HepG2 (cell line): ENCODE data around the gene SP5. TPM values are rescaled to one million over a fixed set of nuclear protein-coding genes. Genes with fewer than 3 reads are reported as not detected.

Experiments
- ETS1 ChIP-seq: sonication (generic); formaldehyde crosslinking; IDR thresholded peaks from 2 replicates; pipeline ENCODE4 v1.4.0; 2020; ENCODE audit warnings: missing genetic modification reagents
- FUBP1 ChIP-seq: sonication (generic); formaldehyde crosslinking; IDR thresholded peaks from 2 replicates; pipeline ENCODE4 v1.5.1; 2020; ENCODE audit warnings: missing genetic modification reagents, mild to moderate bottlenecking, borderline replicate concordance
- HNF1A ChIP-seq, 2 experiments: sonication (generic) in 1 of 2; formaldehyde crosslinking in 1 of 2; IDR thresholded peaks; 2 replicates each; pipeline versions ENCODE4 v1.4.0 to v1.6.1; 2016 to 2020; ENCODE audit warnings: borderline replicate concordance in 1 of 2, low read depth in 1 of 2, mild to moderate bottlenecking in 1 of 2, missing genetic modification reagents in 1 of 2
- HNRNPH1 ChIP-seq: fragments of 200-400 bp; formaldehyde crosslinking; optimal IDR thresholded peaks from 2 replicates; pipeline ENCODE3; 2017; ENCODE audit warnings: mild to moderate bottlenecking, low read depth, low read length
- HNRNPLL ChIP-seq: fragments of 200-400 bp; formaldehyde crosslinking; IDR thresholded peaks from 2 replicates; pipeline ENCODE4 v1.6.1; 2017; ENCODE audit warnings: mild to moderate bottlenecking, low read depth, low read length; ENCODE audit not compliant: poor library complexity, severe bottlenecking
- JUN ChIP-seq: sonication (generic); formaldehyde crosslinking; IDR thresholded peaks from 2 replicates; pipeline ENCODE4 v1.4.0; 2020; ENCODE audit warnings: mild to moderate bottlenecking, missing genetic modification reagents
- PTBP1 ChIP-seq: fragments of 200-400 bp; formaldehyde crosslinking; IDR thresholded peaks from 2 replicates; pipeline ENCODE4 v1.6.1; 2018; ENCODE audit warnings: low read length, low read depth; ENCODE audit not compliant: poor library complexity, severe bottlenecking
- SNRNP70 ChIP-seq: fragments of 200-400 bp; formaldehyde crosslinking; IDR thresholded peaks from 2 replicates; pipeline ENCODE4 v1.6.1; 2017; ENCODE audit warnings: mild to moderate bottlenecking, low read depth, low read length, moderate library complexity
- TIGD3 ChIP-seq: sonication (generic); formaldehyde crosslinking; IDR thresholded peaks from 2 replicates; pipeline ENCODE4 v1.5.1; 2020; ENCODE audit warnings: mild to moderate bottlenecking, missing genetic modification reagents, borderline replicate concordance
- TMF1 ChIP-seq: sonication (generic); formaldehyde crosslinking; IDR thresholded peaks from 2 replicates; pipeline ENCODE4 v1.8.1; 2022; ENCODE audit warnings: low read depth, missing genetic modification reagents
- ZNF12 ChIP-seq: sonication (generic); formaldehyde crosslinking; IDR thresholded peaks from 2 replicates; pipeline ENCODE4 v1.5.0; 2020; ENCODE audit warnings: missing genetic modification reagents
- ZNF256 ChIP-seq: sonication (generic); formaldehyde crosslinking; conservative IDR thresholded peaks from 2 replicates; pipeline ENCODE4 v1.4.0; 2020; ENCODE audit warnings: missing genetic modification reagents
- ZNF282 ChIP-seq: fragments of 450-650 bp; IDR thresholded peaks from 2 replicates; pipeline ENCODE4 v1.6.1; 2018; ENCODE audit not compliant: partially characterized antibody
- ZNF501 ChIP-seq: sonication (generic); formaldehyde crosslinking; IDR thresholded peaks from 2 replicates; pipeline ENCODE4 v1.5.1; 2020; ENCODE audit warnings: mild to moderate bottlenecking, moderate library complexity, missing genetic modification reagents
- ZNF589 ChIP-seq: sonication (generic); formaldehyde crosslinking; conservative IDR thresholded peaks from 2 replicates; pipeline ENCODE4 v1.8.0; 2022; ENCODE audit warnings: mild to moderate bottlenecking, moderate library complexity, missing genetic modification reagents
- ZNF670 ChIP-seq: sonication (generic); formaldehyde crosslinking; IDR thresholded peaks from 2 replicates; pipeline ENCODE4 v1.8.0; 2022; ENCODE audit warnings: mild to moderate bottlenecking, missing genetic modification reagents, borderline replicate concordance
- ZNF878 ChIP-seq: sonication (generic); formaldehyde crosslinking; IDR thresholded peaks from 2 replicates; pipeline ENCODE4 v1.8.1; 2023; ENCODE audit warnings: mild to moderate bottlenecking, missing genetic modification reagents, moderate library complexity
- polyA plus RNA-seq, 8 experiments: library from polyadenylated mRNA; depleted of rRNA in 3 of 8; stranded (reverse) in 7 of 8; unstranded in 1 of 8; fragments of >200 nt; fragmentation: Illumina TruSeq in 4 of 8; extraction: Trizol in 4 of 8; gene quantifications; 2 replicates each; pipeline versions ENCODE4 v1.2.1 to v1.2.3, GENCODE V29; 2011 to 2016; ENCODE audit warnings: low read depth in 4 of 8, missing spikeins in 1 of 8, mixed read lengths in 1 of 8; ENCODE audit not compliant: insufficient read depth in 1 of 8
- total RNA-seq, 5 experiments: library from RNA; depleted of rRNA; stranded (reverse); fragments of >200 nt; fragmentation: Illumina TruSeq; extraction: Trizol; gene quantifications; 2 replicates each; pipeline ENCODE4 v1.2.3, GENCODE V29; 2016; ENCODE audit warnings: low read depth in 1 of 5

SP5 gene
- total and polyA plus RNA-seq, 2 of the 13 experiments (the other 11 are each of a cell fraction or from before 2014, with no cell fraction given), result 50.8 to 119 TPM

GRCh38 chr2:170715062-170715931 lies at the start of gene SP5 (continued):
- TF ChIP-seq PTBP1 (no peak), ZNF670 (peak; percentile 73), HNF1A (IDR thresholded peaks at IDR 0.05; ENCODE audit: low read depth) (peak; percentile 76), HNF1A (CRISPR knock-in tag; IDR thresholded peaks at IDR 0.05; ENCODE audit: borderline replicate concordance) (peak; percentile 91), FUBP1 (no peak), JUN (CRISPR knock-in tag) (peak; percentile 29; the same call in 1 of the 2 replicates), ZNF256 (peak; percentile 92), TIGD3 (CRISPR knock-in tag) (no peak), HNRNPLL (no peak), ZNF12 (CRISPR knock-in tag) (no peak), ZNF589 (CRISPR knock-in tag) (no peak), ETS1 (no peak; the same call in 1 of the 2 replicates), TMF1 (0 out of 2 replicates have a peak, but pooled peaks have one; percentile 31), ZNF878 (CRISPR knock-in tag) (0 out of 2 replicates have a peak, but pooled peaks have one; percentile 21), HNRNPH1 (no peak), ZNF501 (CRISPR knock-in tag) (peak; percentile 67; the same call in 1 of the 2 replicates), ZNF282 (no peak), SNRNP70 (no peak)
